Measurements from ENCODE around the gene ARMH3.
A peak's percentile ranks its signal among the peaks of the same experiment; 100 is the strongest.

The ARMH3 gene

GRCh38 chr10:102004376-102004775 lies 51.6 kb downstream of the ARMH3 start:
- TF ChIP-seq CTCF (conservative IDR thresholded peaks at IDR 0.05; ENCODE audit: control insufficient read depth, insufficient read depth, low read depth, low read length) = no peak
- H3K4me3 ChIP-seq (ENCODE audit: control insufficient read depth, low read depth, low read length) = no peak overlapping the region
- DNase-seq (ENCODE audit: low read depth) = peak; percentile 86

- no peak overlapping the region for H3K4me3 ChIP-seq (ENCODE audit: control insufficient read depth, low read depth, low read length)
- TF ChIP-seq CTCF (conservative IDR thresholded peaks at IDR 0.05; ENCODE audit: control insufficient read depth, insufficient read depth, low read depth, low read length) = no peak
- peak; percentile 43 for DNase-seq (ENCODE audit: low read depth)
Measured at GRCh38 chr10:102003541-102003940, 52.4 kb downstream of the ARMH3 start.

- no peak for TF ChIP-seq CTCF (conservative IDR thresholded peaks at IDR 0.05; ENCODE audit: control insufficient read depth, insufficient read depth, low read depth, low read length)
- DNase-seq (ENCODE audit: low read depth) = no peak
- H3K4me3 ChIP-seq (ENCODE audit: control insufficient read depth, low read depth, low read length) = no peak overlapping the region
Measured at GRCh38 chr10:102001435-102002068, 54.4 kb downstream of the ARMH3 start.

- H3K4me3 ChIP-seq (ENCODE audit: control insufficient read depth, low read depth, low read length) = no peak overlapping the region
- no peak for TF ChIP-seq CTCF (conservative IDR thresholded peaks at IDR 0.05; ENCODE audit: control insufficient read depth, insufficient read depth, low read depth, low read length)
- DNase-seq (ENCODE audit: low read depth) = no peak
Measured at GRCh38 chr10:101997803-101998202, 58.2 kb downstream of the ARMH3 start.

GRCh38 chr10:101995451-101996063 lies 60.4 kb downstream of the ARMH3 start:
- DNase-seq (ENCODE audit: low read depth) = peak; percentile 80
- H3K4me3 ChIP-seq (ENCODE audit: control insufficient read depth, low read depth, low read length) = no peak overlapping the region
- no peak for TF ChIP-seq CTCF (conservative IDR thresholded peaks at IDR 0.05; ENCODE audit: control insufficient read depth, insufficient read depth, low read depth, low read length)

- TF ChIP-seq CTCF (conservative IDR thresholded peaks at IDR 0.05; ENCODE audit: control insufficient read depth, insufficient read depth, low read depth, low read length) = no peak
- no peak for DNase-seq (ENCODE audit: low read depth)
- H3K4me3 ChIP-seq (ENCODE audit: control insufficient read depth, low read depth, low read length) = no peak overlapping the region
Measured at GRCh38 chr10:101993651-101994200, 62.2 kb downstream of the ARMH3 start.

Data from fibroblast of mammary gland (primary cell).